WI38 (cell line): ENCODE results near the gene CHRDL1.

ENCODE experiments used
- H3K4me3 ChIP-seq: 2 replicates; pipeline ENCODE4 v1.5.1; 2011; ENCODE audit warnings: low read depth, mild to moderate bottlenecking, control low read depth, low read length
- CTCF ChIP-seq: IDR thresholded peaks from 2 replicates; pipeline ENCODE4 v1.5.1; 2012; ENCODE audit warnings: low read depth, mild to moderate bottlenecking, control low read depth, low read length

The CHRDL1 gene

GRCh38 chrX:110722135-110722534 lies 73.5 kb downstream of the CHRDL1 start:
- TF ChIP-seq CTCF = no peak
- no peak overlapping the region for H3K4me3 ChIP-seq

GRCh38 chrX:110713666-110714065 lies 82.0 kb downstream of the CHRDL1 start:
- H3K4me3 ChIP-seq = no peak overlapping the region
- no peak for TF ChIP-seq CTCF

GRCh38 chrX:110706446-110706845 lies 89.2 kb downstream of the CHRDL1 start:
- TF ChIP-seq CTCF = no peak
- no peak overlapping the region for H3K4me3 ChIP-seq

GRCh38 chrX:110703641-110704040 lies 92.0 kb downstream of the CHRDL1 start:
- H3K4me3 ChIP-seq = no peak overlapping the region
- no peak for TF ChIP-seq CTCF

- no peak overlapping the region for H3K4me3 ChIP-seq
- no peak for TF ChIP-seq CTCF
Measured at GRCh38 chrX:110699109-110699508, 96.5 kb downstream of the CHRDL1 start.

GRCh38 chrX:110698696-110699095 lies 96.9 kb downstream of the CHRDL1 start:
- H3K4me3 ChIP-seq = no peak overlapping the region
- no peak for TF ChIP-seq CTCF

GRCh38 chrX:110692866-110693265 lies 102.8 kb downstream of the CHRDL1 start:
- H3K4me3 ChIP-seq = no peak overlapping the region

More at GRCh38 chrX:110692866-110693265, 102.8 kb downstream of the CHRDL1 start:
- TF ChIP-seq CTCF = no peak
